Adipocyte (in vitro differentiated cells): ENCODE results near the gene NCAM1.

Source experiments
- DNase-seq: peaks from one replicate; pipeline ENCODE4 v3.0.0-alpha.2; 2015; ENCODE audit warnings: low read depth
- H3K27me3 ChIP-seq: replicated peaks from 2 replicates; pipeline ENCODE4 v1.7.0; 2013; ENCODE audit warnings: mild to moderate bottlenecking, low read length, moderate library complexity; ENCODE audit not compliant: control insufficient read depth, insufficient read depth
- H3K36me3 ChIP-seq: 2 replicates; pipeline ENCODE4 v1.7.0; 2013; ENCODE audit warnings: low read length, mild to moderate bottlenecking, moderate library complexity; ENCODE audit not compliant: control insufficient read depth, insufficient read depth, severe bottlenecking
- H3K4me1 ChIP-seq: 2 replicates; pipeline ENCODE4 v1.7.0; 2013; ENCODE audit warnings: mild to moderate bottlenecking, low read length, moderate library complexity; ENCODE audit not compliant: control insufficient read depth, insufficient read depth
- H3K4me3 ChIP-seq: 2 replicates; pipeline ENCODE4 v1.7.0; 2013; ENCODE audit warnings: mild to moderate bottlenecking, low read length, moderate library complexity
- H3K9ac ChIP-seq: 2 replicates; pipeline ENCODE4 v1.7.0; 2013; ENCODE audit warnings: mild to moderate bottlenecking, low read length, moderate library complexity
- H3K9me3 ChIP-seq: 2 replicates; pipeline ENCODE4 v1.7.0; 2013; ENCODE audit warnings: mild to moderate bottlenecking, low read length, moderate library complexity; ENCODE audit not compliant: control insufficient read depth

Gene NCAM1

DNA sequence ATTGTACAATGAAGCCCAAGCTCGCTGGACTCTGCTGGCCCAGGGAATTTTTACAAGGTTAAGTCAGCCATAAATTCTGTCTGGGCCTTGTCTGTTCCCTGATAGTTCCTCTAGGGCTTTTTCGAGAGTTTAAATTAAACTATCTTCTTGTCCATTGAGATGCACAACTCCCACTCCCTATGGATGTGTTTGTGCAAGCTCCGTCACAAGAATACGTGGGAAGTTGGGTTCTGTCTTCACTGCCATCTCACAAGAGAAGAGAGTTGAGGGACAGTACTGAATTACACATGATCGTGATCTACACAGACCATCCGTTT, 199.5 kb downstream of the NCAM1 start:
- Histone ChIP-seq H3K9me3 (no peaks in the 10 kb centered on the region), H3K27me3 (peaks cover 76% of the 10 kb centered on the region), H3K9ac (peak overlapping the region; percentile 11), H3K4me1 (peaks cover 30% of the 10 kb centered on the region), H3K36me3 (no peaks in the 10 kb centered on the region), H3K4me3 (peak overlapping the region; percentile 14)
- no peak for DNase-seq

DNA sequence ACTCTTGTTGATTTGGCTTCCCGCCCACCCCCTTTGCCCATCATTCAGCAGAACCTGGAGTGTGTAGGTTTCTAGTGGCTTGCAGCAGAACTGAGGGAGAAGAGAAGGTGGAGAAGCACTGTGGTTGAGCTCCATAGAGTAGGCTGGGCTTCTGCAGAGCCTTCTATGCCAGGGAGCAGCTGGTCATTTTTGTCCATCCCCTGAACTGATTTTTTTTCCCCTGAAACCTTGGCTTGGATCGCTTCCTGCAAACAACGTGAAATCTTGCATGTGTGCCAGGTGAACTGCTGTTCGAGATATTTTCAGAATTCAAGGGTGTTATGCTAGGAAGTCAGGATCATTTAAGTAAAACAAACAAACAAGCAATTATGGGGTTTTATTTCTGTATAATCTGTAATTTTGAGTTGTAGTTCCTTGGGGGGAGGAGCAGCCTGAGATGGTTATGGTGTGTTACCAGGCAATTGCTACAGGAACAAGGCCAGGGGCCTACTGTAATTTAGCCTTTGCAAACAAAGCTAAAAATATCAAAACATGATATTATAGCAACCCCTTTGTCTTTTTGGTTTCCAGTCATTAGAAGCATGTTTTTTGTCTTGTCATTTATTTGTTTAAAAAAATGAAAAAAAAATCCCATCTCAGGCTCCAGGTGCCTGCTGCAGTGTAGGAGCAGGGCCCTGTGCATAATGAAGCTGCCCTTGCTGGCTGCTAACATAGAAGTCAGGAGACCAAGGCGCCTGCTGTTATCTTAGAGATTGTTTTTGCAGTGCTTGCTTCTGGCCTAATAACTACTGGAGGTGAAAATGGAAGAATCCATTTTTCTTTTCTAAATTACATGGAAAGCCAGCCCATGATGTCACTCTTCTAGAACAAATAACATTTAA, 200.7 kb downstream of the NCAM1 start:
- H3K4me3 ChIP-seq: no peak overlapping the region
- peaks cover 30% of the 10 kb centered on the region for H3K4me1 ChIP-seq
- H3K9ac ChIP-seq: no peak overlapping the region
- no peaks in the 10 kb centered on the region for H3K36me3 ChIP-seq
- H3K9me3 ChIP-seq: no peaks in the 10 kb centered on the region
- no peak for DNase-seq
- peaks cover 74% of the 10 kb centered on the region for H3K27me3 ChIP-seq

DNA sequence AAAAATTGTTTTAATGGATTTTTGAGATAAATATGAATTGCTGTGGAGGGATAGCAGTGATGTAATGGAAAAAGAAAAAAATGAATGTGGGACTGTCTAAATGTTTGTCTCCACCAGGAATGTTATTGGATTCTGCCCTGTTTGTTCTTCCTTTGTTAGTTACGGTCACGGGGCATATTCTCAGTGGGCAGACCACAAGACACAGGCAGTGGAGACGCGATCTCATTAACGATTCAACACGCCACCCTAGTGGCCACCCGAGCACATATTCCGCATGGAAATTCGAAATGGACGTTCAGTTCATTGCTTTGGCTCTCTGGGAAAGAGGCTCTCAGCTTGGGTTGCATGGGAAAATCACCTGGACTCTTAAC, 201.4 kb downstream of the NCAM1 start:
- Histone ChIP-seq H3K4me1 (peaks cover 30% of the 10 kb centered on the region), H3K4me3 (no peak overlapping the region), H3K9me3 (no peaks in the 10 kb centered on the region), H3K9ac (no peak overlapping the region), H3K27me3 (peaks cover 74% of the 10 kb centered on the region), H3K36me3 (no peaks in the 10 kb centered on the region)
- DNase-seq: no peak

DNA sequence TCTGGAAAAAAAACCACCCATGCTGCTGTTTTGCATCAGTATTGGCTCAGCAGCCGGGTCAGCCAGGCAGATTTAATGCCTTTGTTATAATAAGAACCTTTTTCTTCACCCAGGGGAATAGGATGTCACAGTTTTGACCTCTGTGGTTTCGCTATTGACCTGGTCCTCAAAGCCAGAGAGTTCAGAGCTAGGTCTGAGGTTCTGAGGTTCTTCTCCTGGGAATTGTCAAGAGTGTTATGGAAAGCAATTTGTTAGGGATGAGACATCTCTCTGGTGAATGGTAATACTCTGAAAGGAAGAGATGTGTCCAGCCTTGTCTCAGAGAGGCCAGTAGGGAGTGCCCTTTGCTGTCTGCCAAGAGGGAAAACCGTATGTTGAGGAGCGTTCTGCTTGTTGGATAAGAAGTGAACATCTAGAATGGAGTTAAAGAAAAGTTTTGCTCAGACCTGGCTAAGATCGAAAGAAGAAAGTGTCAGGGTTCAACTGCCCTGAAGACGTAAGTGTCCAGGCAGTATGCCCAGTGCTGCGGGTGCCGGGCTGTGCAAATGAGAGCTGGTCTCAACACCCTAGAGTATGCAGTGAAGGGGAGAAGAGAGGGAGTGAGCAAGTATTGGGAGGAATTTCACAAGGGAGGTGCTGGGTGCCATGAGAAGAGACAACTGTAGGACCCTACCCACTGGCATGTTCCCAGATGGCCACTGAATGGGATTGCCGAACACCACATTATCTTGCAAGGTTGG, 202.2 kb downstream of the NCAM1 start:
- DNase-seq: no peak
- H3K36me3 ChIP-seq: no peaks in the 10 kb centered on the region
- peaks cover 80% of the 10 kb centered on the region for H3K27me3 ChIP-seq
- no peaks in the 10 kb centered on the region for H3K9me3 ChIP-seq
- no peak overlapping the region for H3K9ac ChIP-seq
- peaks cover 30% of the 10 kb centered on the region for H3K4me1 ChIP-seq
- H3K4me3 ChIP-seq: no peak overlapping the region

DNA sequence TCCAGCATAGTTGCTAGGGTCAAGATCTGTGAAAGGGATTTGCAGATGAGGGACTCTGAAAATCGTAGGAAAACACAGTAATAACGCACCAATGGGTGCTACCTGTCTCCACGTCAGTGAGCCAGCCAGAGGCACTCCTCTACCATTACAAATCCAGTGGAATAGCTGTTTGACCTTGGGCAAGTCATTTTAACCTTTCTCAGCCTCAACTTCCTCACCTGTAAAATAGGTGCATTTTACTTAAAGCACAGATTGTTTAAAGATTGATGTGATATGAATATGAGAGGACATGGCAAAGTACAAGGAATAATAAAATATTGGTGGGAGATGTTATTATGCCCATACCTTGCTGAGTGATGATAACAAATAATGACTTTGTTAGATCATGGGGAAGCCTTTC, 205.1 kb downstream of the NCAM1 start:
- Histone ChIP-seq H3K36me3 (no peaks in the 10 kb centered on the region), H3K9me3 (no peaks in the 10 kb centered on the region), H3K4me3 (no peak overlapping the region), H3K27me3 (peaks cover 64% of the 10 kb centered on the region), H3K9ac (no peak overlapping the region), H3K4me1 (peaks cover 19% of the 10 kb centered on the region)
- DNase-seq: no peak

DNA sequence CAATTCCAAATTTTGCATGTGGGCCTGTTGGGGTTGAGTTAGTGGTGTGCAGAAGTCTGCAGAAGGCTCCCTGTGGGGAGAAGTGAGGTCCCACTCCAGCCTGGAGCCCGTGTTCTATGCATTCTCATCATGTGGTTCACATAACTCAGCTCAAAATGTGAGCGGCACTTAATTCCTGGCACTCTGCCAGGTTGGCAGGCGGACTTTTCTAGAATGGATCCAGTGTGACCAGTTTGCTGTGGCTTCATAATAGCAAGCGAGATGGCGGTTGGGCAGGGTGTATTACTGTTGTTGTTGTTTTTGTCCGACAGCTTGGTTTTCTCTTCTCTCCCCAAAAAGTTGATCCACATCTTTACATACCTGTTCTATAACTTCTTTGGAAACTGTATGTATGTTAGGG, 206.4 kb downstream of the NCAM1 start:
- Histone ChIP-seq H3K36me3 (no peaks in the 10 kb centered on the region), H3K4me1 (peaks cover 12% of the 10 kb centered on the region), H3K27me3 (peaks cover 63% of the 10 kb centered on the region), H3K9me3 (no peaks in the 10 kb centered on the region), H3K9ac (no peak overlapping the region), H3K4me3 (no peak overlapping the region)
- DNase-seq: no peak

DNA sequence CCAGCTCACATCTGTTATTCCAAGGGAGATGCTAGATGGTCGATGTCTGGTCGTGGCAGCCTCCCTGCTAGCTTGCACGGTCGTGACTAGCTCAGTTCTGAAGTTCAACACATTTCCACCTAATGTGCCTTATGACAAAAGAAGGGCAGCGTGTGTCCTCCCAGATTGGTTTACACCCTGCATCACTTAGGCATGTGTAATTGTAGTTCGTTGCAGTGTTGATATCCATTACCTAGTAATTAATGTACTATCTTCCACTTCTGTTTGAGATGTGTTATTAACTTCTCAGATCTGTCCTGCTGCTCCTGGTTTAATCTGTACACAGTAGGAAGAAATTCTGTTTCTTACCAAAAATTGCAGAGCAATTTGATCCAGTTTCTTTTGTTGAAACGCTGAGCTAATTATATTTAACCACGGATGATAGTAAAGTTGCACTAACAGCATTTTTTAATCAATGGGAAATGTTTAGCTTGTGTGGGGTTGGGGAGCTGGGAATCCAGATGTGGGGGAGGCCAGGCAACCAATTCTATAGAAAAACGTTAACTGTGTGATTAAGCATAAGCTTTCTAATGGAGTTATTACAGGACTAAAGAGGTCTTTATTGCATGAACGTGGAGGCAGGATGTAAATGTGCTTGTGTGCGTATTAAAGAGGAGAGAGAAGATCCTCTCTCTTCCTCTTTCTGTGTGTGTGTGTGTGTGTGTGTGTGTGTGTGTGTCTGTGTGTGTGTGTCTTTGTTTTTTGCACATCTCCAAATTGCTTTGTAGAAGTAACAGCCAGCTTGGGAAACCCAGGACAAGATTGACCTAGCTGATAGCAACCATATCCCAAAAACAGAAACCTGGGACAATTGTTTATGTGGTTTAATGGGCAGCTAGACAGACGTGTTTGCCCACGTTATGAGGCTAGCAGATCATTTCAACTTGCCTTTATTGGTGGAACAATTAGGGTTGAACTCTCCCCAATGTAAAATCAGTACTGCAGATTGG, 207.4 kb downstream of the NCAM1 start:
- peaks cover 63% of the 10 kb centered on the region for H3K27me3 ChIP-seq
- H3K4me1 ChIP-seq: peaks cover 2% of the 10 kb centered on the region
- DNase-seq: no peak
- no peaks in the 10 kb centered on the region for H3K9me3 ChIP-seq
- H3K4me3 ChIP-seq: no peak overlapping the region
- no peak overlapping the region for H3K9ac ChIP-seq
- H3K36me3 ChIP-seq: no peaks in the 10 kb centered on the region

DNA sequence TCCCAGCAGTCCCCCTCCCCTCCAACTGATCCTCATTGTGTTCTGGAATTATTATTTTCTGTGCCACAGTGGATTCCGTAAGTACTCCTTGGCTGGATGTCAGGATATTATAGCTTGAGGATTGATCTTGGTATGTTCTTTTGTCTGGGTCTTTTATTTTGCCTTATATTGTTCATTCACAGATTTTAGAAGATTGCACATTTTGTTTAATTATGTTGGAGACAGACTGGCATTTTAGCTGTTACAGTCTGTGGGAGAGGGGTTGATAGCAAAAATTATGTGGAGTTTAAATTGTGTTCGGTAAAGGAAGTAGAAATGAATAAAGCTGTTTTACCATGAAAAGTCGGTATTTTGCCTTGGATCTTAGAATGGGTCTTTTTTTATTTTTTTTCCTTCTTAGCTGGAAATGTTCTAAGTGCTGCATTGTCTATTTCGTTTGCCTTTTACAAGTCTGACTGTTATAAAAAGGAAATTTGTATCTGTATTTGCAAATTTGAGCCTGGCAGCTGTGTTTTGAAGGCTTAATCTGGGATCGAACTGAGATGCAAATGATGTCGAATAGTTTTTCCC, 211.2 kb downstream of the NCAM1 start:
- peaks cover 41% of the 10 kb centered on the region for H3K27me3 ChIP-seq
- no peaks in the 10 kb centered on the region for H3K9me3 ChIP-seq
- no peak overlapping the region for H3K9ac ChIP-seq
- no peaks in the 10 kb centered on the region for H3K4me1 ChIP-seq
- no peaks in the 10 kb centered on the region for H3K36me3 ChIP-seq
- no peak overlapping the region for H3K4me3 ChIP-seq
- DNase-seq: no peak

DNA sequence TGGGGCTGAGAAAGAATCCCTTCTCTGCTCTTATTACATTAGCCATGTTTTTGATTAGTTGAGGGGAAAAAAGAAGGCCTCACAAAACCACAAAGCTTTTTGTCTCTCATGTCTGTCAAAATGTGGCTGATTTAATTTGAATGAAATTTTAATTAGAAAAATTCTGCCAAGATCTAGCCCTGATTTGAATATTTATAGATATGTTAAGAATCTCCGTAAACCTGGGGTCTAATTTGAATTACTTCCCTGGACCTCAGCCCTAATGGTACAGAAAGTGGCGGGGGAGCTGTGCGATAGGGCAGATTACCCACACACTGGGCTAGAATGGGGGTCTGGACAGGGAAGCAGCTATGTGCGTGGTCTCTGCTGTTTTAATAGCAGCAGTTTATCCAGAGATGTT, 211.9 kb downstream of the NCAM1 start:
- H3K36me3 ChIP-seq: no peaks in the 10 kb centered on the region
- H3K4me3 ChIP-seq: no peak overlapping the region
- no peak overlapping the region for H3K9ac ChIP-seq
- H3K27me3 ChIP-seq: peaks cover 40% of the 10 kb centered on the region
- no peak for DNase-seq
- H3K4me1 ChIP-seq: no peaks in the 10 kb centered on the region
- no peaks in the 10 kb centered on the region for H3K9me3 ChIP-seq

DNA sequence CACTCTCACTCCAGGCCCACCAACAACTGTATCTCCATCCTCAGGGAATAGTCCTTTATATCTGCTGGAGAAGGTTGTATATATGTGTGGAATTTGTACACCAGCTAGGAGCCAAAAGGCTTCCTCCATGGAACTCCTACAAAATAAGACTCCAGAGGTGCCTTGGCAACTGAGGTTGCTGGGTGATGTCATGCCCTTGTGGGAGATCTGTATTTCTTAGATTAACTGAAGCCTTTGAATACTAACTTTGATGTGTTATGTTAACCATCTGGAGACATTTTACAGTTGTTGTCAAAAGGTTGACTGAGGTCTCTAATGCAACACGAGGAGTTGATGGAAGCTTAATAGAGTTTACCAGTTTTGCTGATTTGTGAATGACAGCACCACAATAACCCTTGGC, 213.7 kb downstream of the NCAM1 start:
- Histone ChIP-seq H3K36me3 (no peaks in the 10 kb centered on the region), H3K27me3 (peaks cover 48% of the 10 kb centered on the region), H3K4me3 (no peak overlapping the region), H3K4me1 (no peaks in the 10 kb centered on the region), H3K9ac (no peak overlapping the region), H3K9me3 (no peaks in the 10 kb centered on the region)
- DNase-seq: no peak
